Glutamatergic neuron (in vitro differentiated cells): Measurements from ENCODE around the gene ZNF2. TPM values are rescaled to one million over a fixed set of nuclear protein-coding genes. Genes with fewer than 3 reads are reported as not detected.

Experiments
- DNase-seq: peaks from one replicate; pipeline ENCODE4 v3.0.0; 2022
- H3K27ac Mint-ChIP-seq: one replicate; pipeline ENCODE4 v1.8.0; 2020; ENCODE audit warnings: mild to moderate bottlenecking, mixed read lengths, inconsistent platforms; ENCODE audit not compliant: unreplicated experiment
- H3K27me3 Mint-ChIP-seq: one replicate; pipeline ENCODE4 v1.8.0; 2020; ENCODE audit warnings: mild to moderate bottlenecking, moderate library complexity, mixed read lengths, inconsistent platforms; ENCODE audit not compliant: unreplicated experiment
- H3K36me3 Mint-ChIP-seq: one replicate; pipeline ENCODE4 v1.8.0; 2020; ENCODE audit warnings: mild to moderate bottlenecking, mixed read lengths, inconsistent platforms; ENCODE audit not compliant: unreplicated experiment
- H3K4me1 Mint-ChIP-seq: one replicate; pipeline ENCODE4 v1.8.0; 2020; ENCODE audit warnings: mild to moderate bottlenecking, low read depth, mixed read lengths, inconsistent platforms; ENCODE audit not compliant: unreplicated experiment
- H3K4me3 Mint-ChIP-seq: one replicate; pipeline ENCODE4 v1.8.0; 2020; ENCODE audit warnings: mild to moderate bottlenecking, mixed read lengths, inconsistent platforms; ENCODE audit not compliant: unreplicated experiment
- H3K9me3 Mint-ChIP-seq: one replicate; pipeline ENCODE4 v1.8.0; 2020; ENCODE audit warnings: mild to moderate bottlenecking, moderate library complexity, mixed read lengths, inconsistent platforms; ENCODE audit not compliant: unreplicated experiment
- total RNA-seq: library from RNA; stranded (reverse); fragmentation: NEBNext Ultra II Directional; extraction: Animal tissue kit (Norgen Biotek cat#: 25700); gene quantifications from one replicate; pipeline ENCODE4 v1.2.1, GENCODE V29; 2021; ENCODE audit not compliant: unreplicated experiment
- TF ChIP-seq, protein P1 (sequence below): fragments of 200-600 bp; sonication (generic); IDR thresholded peaks from one replicate; pipeline ENCODE4 v1.5.0; 2021; ENCODE audit not compliant: partially characterized antibody, unreplicated experiment

ZNF2 gene
- total RNA-seq, 1 donor from 2014 or later: 3.3 TPM

DNA sequence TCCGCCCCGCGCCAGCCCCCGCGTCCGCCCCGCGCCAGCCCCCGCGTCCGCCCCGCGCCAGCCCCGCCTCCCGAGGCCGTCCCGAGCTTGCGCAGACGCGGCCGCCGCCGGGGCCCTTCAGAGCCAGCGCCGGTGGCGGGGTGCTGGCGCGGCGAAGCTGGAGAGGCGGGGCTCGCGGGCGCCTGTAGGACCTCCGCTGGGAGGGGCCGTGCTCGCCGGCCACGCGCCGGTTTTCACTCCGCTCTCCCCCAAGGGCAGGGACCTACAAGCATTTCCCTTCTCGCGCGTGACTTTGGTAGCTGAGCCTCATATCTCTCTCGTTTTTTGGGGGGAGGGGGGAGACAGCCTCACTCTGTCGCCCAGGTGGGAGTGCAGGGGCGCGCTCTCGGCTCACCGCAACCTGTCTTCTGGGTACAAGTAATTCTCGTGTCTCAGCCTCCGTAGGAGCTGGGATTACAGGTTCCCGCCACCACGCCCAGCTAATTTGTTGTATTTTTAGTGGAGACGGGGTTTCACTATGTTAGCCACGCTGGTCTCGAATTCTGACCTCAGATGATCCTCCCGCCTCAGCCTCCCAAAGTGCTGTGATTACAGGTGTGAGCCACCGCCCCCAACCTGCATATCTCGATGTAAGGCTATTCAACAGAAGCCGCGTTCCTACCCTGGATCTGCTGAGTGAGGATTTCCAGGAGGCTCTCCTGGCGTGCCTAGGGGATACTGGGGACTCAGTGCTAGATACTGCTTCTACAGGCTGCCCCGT lies 5.7 kb upstream of the ZNF2 start, which contains the start of gene ZNF514:
Gene ZNF514, minus strand, starts transcription at position 159 of the 760 bp plus-strand sequence. CDS start 6,595 bp downstream, outside the sequence.
- peaks cover 4% of the 10 kb centered on the region for H3K27me3 Mint-ChIP-seq
- H3K4me1 Mint-ChIP-seq: peaks cover 4% of the 10 kb centered on the region
- H3K4me3 Mint-ChIP-seq: peak within 1 kb of the TSS; percentile 90
- peaks cover 19% of the 10 kb centered on the region for H3K36me3 Mint-ChIP-seq
- TF ChIP-seq, protein P1, sequence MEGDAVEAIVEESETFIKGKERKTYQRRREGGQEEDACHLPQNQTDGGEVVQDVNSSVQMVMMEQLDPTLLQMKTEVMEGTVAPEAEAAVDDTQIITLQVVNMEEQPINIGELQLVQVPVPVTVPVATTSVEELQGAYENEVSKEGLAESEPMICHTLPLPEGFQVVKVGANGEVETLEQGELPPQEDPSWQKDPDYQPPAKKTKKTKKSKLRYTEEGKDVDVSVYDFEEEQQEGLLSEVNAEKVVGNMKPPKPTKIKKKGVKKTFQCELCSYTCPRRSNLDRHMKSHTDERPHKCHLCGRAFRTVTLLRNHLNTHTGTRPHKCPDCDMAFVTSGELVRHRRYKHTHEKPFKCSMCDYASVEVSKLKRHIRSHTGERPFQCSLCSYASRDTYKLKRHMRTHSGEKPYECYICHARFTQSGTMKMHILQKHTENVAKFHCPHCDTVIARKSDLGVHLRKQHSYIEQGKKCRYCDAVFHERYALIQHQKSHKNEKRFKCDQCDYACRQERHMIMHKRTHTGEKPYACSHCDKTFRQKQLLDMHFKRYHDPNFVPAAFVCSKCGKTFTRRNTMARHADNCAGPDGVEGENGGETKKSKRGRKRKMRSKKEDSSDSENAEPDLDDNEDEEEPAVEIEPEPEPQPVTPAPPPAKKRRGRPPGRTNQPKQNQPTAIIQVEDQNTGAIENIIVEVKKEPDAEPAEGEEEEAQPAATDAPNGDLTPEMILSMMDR: no peak
- peak within 1 kb of the TSS; percentile 80 for H3K27ac Mint-ChIP-seq
- peak; percentile 83 for DNase-seq
- H3K9me3 Mint-ChIP-seq: peaks cover 5% of the 10 kb centered on the region

DNA sequence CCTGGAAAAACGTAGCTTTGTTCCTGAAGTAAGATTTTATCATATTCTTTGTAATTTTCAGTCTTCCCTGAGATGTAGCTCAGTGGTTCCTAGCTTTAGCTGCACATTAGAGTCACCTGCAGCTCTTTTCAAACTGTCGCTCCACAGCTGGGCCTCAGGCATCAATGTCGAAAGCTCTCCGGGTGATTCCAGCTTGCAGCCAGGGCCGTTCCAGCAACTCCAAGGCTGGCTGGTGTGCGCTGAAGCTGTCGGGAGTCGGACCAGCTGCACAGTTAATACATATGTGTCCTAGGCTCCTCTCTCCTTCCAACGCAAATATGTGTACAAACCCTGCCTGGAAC lies 609 bp upstream of the ZNF2 start:
- TF ChIP-seq, protein P1: no peak
- no peaks in the 10 kb centered on the region for H3K36me3 Mint-ChIP-seq
- peak overlapping the region; percentile 98 for H3K27ac Mint-ChIP-seq
- peak overlapping the region; percentile 100 for H3K4me3 Mint-ChIP-seq
- DNase-seq: no peak
- H3K27me3 Mint-ChIP-seq: peaks cover 10% of the 10 kb centered on the region
- H3K9me3 Mint-ChIP-seq: peaks cover 11% of the 10 kb centered on the region
- peaks cover 2% of the 10 kb centered on the region for H3K4me1 Mint-ChIP-seq

DNA sequence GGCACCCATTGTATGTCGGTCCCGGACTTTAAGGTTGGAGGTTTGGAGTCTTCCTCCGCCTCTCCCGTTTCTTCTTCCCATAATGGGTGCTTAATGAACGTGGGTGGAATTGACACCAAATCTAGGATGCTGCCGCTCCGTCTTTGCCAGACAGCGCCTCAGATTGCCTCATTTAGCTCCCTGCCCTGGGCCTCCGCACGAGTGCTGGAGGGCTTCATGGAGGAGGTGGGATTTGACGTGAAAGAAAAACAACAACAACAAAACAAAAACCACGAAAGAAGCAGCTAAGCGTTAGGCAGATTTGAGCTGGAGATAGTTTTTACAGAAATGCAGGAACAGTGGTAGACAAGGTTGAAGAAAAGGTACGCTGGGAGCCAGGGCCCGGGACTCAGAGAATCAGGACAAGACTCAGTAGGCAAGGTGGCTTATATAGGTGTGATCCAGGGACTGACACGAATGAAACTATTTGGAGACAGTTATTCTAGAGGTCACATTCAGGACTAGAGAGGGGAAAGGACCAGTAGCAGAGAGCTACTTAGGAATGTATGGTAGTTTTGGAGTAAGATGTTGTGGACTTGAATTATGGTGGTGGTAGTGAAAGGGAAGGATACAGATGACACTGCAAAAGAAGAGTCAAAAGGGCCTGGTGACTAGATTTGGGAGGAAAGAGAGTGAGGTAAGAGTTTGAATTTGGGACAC lies 605 bp downstream of the ZNF2 start:
- TF ChIP-seq, protein P1: no peak
- H3K4me3 Mint-ChIP-seq: peak overlapping the region; percentile 100
- peaks cover 2% of the 10 kb centered on the region for H3K4me1 Mint-ChIP-seq
- peaks cover 8% of the 10 kb centered on the region for H3K9me3 Mint-ChIP-seq
- H3K36me3 Mint-ChIP-seq: no peaks in the 10 kb centered on the region
- H3K27ac Mint-ChIP-seq: peak overlapping the region; percentile 98
- peaks cover 7% of the 10 kb centered on the region for H3K27me3 Mint-ChIP-seq
- DNase-seq: no peak

DNA sequence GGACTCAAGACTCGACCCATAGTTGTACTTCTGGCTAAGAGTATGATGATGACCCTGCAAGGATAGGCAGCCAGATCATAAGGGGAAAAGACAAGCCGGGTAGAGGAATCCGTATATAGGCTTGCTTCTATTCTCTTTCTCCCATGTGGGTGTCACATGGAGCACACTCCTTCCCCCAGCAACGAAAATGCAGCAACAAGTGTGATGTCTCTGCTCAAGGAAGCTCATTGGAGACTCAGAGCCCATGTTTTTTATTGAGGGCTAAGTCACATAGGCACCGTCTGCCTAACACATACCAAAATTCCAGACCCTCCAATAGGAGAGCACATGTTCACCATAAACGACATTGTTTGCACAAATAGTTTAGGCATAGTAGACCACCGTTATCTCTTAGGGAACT lies 6.3 kb downstream of the ZNF2 start:
- Mint-ChIP-seq H3K27me3 (no peaks in the 10 kb centered on the region), H3K27ac (no peak overlapping the region), H3K4me3 (no peak overlapping the region), H3K9me3 (no peaks in the 10 kb centered on the region), H3K36me3 (no peaks in the 10 kb centered on the region), H3K4me1 (no peaks in the 10 kb centered on the region)
- TF ChIP-seq, protein P1: no peak
- DNase-seq: no peak

DNA sequence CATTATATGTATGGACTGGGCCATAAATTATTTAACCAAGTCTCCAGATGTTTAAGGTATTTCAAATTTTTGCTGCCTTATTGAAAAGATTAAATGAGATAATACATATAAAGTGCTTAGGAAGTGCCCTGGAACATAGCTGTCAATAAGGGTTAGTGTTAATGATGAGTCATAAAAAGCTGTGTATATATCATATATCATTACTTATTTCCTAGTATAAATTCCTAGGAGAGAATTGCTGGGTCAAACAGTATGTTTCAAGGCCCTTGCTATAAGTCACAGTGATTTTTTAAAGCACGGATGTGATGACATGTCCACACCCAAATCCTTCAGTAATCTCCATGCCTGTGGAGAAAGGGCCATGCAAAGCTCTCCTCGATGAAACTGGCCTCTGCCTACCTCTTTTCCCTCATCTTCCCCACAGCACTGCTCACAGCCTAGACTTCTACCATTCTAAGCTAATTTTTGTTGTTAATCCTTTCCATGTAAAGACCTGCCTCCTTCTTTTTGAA lies 8.5 kb downstream of the ZNF2 start:
- DNase-seq: no peak
- Mint-ChIP-seq H3K4me3 (no peak overlapping the region), H3K36me3 (peaks cover 7% of the 10 kb centered on the region), H3K9me3 (peaks cover 2% of the 10 kb centered on the region), H3K27me3 (peaks cover 4% of the 10 kb centered on the region), H3K27ac (no peak overlapping the region), H3K4me1 (peaks cover 2% of the 10 kb centered on the region)
- TF ChIP-seq, protein P1: no peak
